NCI-H2107 (cell line): ENCODE measurements around the gene VRK2.

ENCODE experiments used
- DNase-seq: peaks from one replicate; lab custom pipeline; 2025; lab: John Stamatoyannopoulos, UW

VRK2 gene

GRCh38 chr2:58046585-58047372 lies at the start of gene VRK2:
VRK2 (plus strand) TSS chr2:58046806; CDS start chr2:58048832, 2,026 bp downstream.
- peak; percentile 80 for DNase-seq

GRCh38 chr2:58006256-58006951 lies 40.2 kb upstream of the VRK2 start:
- no peak for DNase-seq

- no peak for DNase-seq
These were observed 39.7 kb upstream of the VRK2 start for GRCh38 chr2:58006952-58007284.

- no peak for DNase-seq
These were observed 36.0 kb upstream of the VRK2 start for GRCh38 chr2:58010599-58010998.

- DNase-seq, result no peak
These were observed 27.4 kb upstream of the VRK2 start for GRCh38 chr2:58019229-58019628.

GRCh38 chr2:58025150-58025933 lies 21.3 kb upstream of the VRK2 start:
- DNase-seq, result no peak

GRCh38 chr2:58027029-58027428 lies 19.6 kb upstream of the VRK2 start:
- DNase-seq, result no peak

GRCh38 chr2:58030771-58031170 lies 15.8 kb upstream of the VRK2 start:
- no peak for DNase-seq

GRCh38 chr2:58032016-58032763 lies 14.4 kb upstream of the VRK2 start:
- no peak for DNase-seq

- DNase-seq, result no peak
These were observed 13.9 kb upstream of the VRK2 start for GRCh38 chr2:58032764-58033080.

GRCh38 chr2:58033530-58033929 lies 13.1 kb upstream of the VRK2 start:
- no peak for DNase-seq

GRCh38 chr2:58035352-58035751 lies 11.3 kb upstream of the VRK2 start:
- no peak for DNase-seq

- DNase-seq, result no peak
These were observed 7.4 kb upstream of the VRK2 start for GRCh38 chr2:58039170-58039611.

- DNase-seq, result peak; percentile 18
These were observed 4.1 kb upstream of the VRK2 start for GRCh38 chr2:58042486-58042970.

GRCh38 chr2:58044145-58044544 lies 2.5 kb upstream of the VRK2 start:
- DNase-seq, result no peak

- DNase-seq, result no peak
These were observed 849 bp upstream of the VRK2 start for GRCh38 chr2:58045580-58046334.

GRCh38 chr2:58046335-58046584 lies 346 bp upstream of the VRK2 start:
- DNase-seq, result no peak

- no peak for DNase-seq
These were observed 848 bp downstream of the VRK2 start for GRCh38 chr2:58047373-58047935.

GRCh38 chr2:58047961-58048360 lies 1.4 kb downstream of the VRK2 start:
- DNase-seq, result no peak

- DNase-seq, result no peak
These were observed 4.8 kb downstream of the VRK2 start for GRCh38 chr2:58051445-58051844.

- no peak for DNase-seq
These were observed 6.4 kb downstream of the VRK2 start for GRCh38 chr2:58052978-58053377.
